H9 (cell line): ENCODE measurements around the gene ZNF747. TPM values are rescaled to one million over a fixed set of nuclear protein-coding genes. Genes with fewer than 3 reads are reported as not detected.

ENCODE experiments used
- DNase-seq: peaks from one replicate; pipeline ENCODE4 v3.0.0-alpha.2; 2017
- H2AFZ ChIP-seq: one replicate; pipeline ENCODE4 v1.6.1; 2013; ENCODE audit warnings: mild to moderate bottlenecking, low read length, control low read depth, moderate library complexity
- H2AK5ac ChIP-seq: 2 replicates; pipeline ENCODE4 v1.6.1; 2013; ENCODE audit warnings: low read length, control low read depth, mixed read lengths; ENCODE audit not compliant: insufficient read length
- H2BK120ac ChIP-seq: one replicate; pipeline ENCODE4 v1.6.1; 2013; ENCODE audit warnings: low read depth, mild to moderate bottlenecking, low read length, control low read depth, inconsistent platforms; ENCODE audit not compliant: poor library complexity, severe bottlenecking
- H2BK12ac ChIP-seq: 2 replicates; pipeline ENCODE4 v1.6.1; 2013; ENCODE audit warnings: low read length, control low read depth, mixed read lengths, low read depth; ENCODE audit not compliant: insufficient read length
- H2BK15ac ChIP-seq: 2 replicates; pipeline ENCODE4 v1.6.1; 2013; ENCODE audit warnings: low read depth, low read length, control low read depth
- H2BK20ac ChIP-seq: one replicate; pipeline ENCODE4 v1.6.1; 2013; ENCODE audit warnings: low read depth, mild to moderate bottlenecking, low read length, control low read depth, inconsistent platforms; ENCODE audit not compliant: poor library complexity, severe bottlenecking
- H2BK5ac ChIP-seq: 2 replicates; pipeline ENCODE4 v1.6.1; 2013; ENCODE audit warnings: low read length, control low read depth, mixed read lengths; ENCODE audit not compliant: insufficient read length
- H3K14ac ChIP-seq: 2 replicates; pipeline ENCODE4 v1.6.1; 2013; ENCODE audit warnings: low read length, control low read depth; ENCODE audit not compliant: insufficient read depth
- H3K18ac ChIP-seq: 2 replicates; pipeline ENCODE4 v1.6.1; 2013; ENCODE audit warnings: low read depth, mild to moderate bottlenecking, mixed read lengths, low read length, control low read depth; ENCODE audit not compliant: insufficient read length
- H3K23ac ChIP-seq: 2 replicates; pipeline ENCODE4 v1.6.1; 2013; ENCODE audit warnings: low read length, control low read depth, mixed read lengths, low read depth; ENCODE audit not compliant: insufficient read length
- H3K23me2 ChIP-seq: 2 replicates; pipeline ENCODE4 v1.6.1; 2013; ENCODE audit warnings: low read depth, mild to moderate bottlenecking, mixed read lengths, low read length, control low read depth; ENCODE audit not compliant: insufficient read length, poor library complexity, severe bottlenecking
- H3K27ac ChIP-seq: 2 replicates; pipeline ENCODE4 v1.5.1; 2013; ENCODE audit warnings: low read length, control low read depth, mixed read lengths, low read depth; ENCODE audit not compliant: insufficient read length
- H3K27me3 ChIP-seq: 2 replicates; pipeline ENCODE4 v1.6.1; 2013; ENCODE audit warnings: low read length, control low read depth, inconsistent platforms; ENCODE audit not compliant: insufficient read depth
- H3K4ac ChIP-seq: 2 replicates; pipeline ENCODE4 v1.6.1; 2013; ENCODE audit warnings: low read depth, mild to moderate bottlenecking, control low read depth, inconsistent platforms, low read length, moderate library complexity
- H3K4me1 ChIP-seq: 2 replicates; pipeline ENCODE4 v1.6.1; 2013; ENCODE audit warnings: low read length, control low read depth, inconsistent platforms; ENCODE audit not compliant: insufficient read depth
- H3K4me2 ChIP-seq: 2 replicates; pipeline ENCODE4 v1.6.1; 2013; ENCODE audit warnings: low read length, control low read depth, mixed read lengths; ENCODE audit not compliant: insufficient read length, insufficient read depth
- H3K56ac ChIP-seq: 2 replicates; pipeline ENCODE4 v1.6.1; 2013; ENCODE audit warnings: low read depth, mild to moderate bottlenecking, mixed read lengths, low read length, control low read depth; ENCODE audit not compliant: insufficient read length
- H3K79me1 ChIP-seq: 2 replicates; pipeline ENCODE4 v1.6.1; 2013; ENCODE audit warnings: low read depth, mild to moderate bottlenecking, moderate library complexity, low read length, control low read depth, inconsistent platforms; ENCODE audit not compliant: insufficient read depth, poor library complexity, severe bottlenecking
- H3K79me2 ChIP-seq: 2 replicates; pipeline ENCODE4 v1.6.1; 2013; ENCODE audit warnings: low read length, control low read depth, inconsistent platforms; ENCODE audit not compliant: insufficient read depth
- H3K9ac ChIP-seq: 2 replicates; pipeline ENCODE4 v1.6.1; 2013; ENCODE audit warnings: low read length, control low read depth, mixed read lengths; ENCODE audit not compliant: insufficient read length; ENCODE audit errors: extremely low read depth
- H3K9me3 ChIP-seq: one replicate; pipeline ENCODE4 v1.6.1; 2013; ENCODE audit warnings: low read depth, low read length, inconsistent platforms; ENCODE audit not compliant: control insufficient read depth
- H3T11ph ChIP-seq: one replicate; pipeline ENCODE4 v1.6.1; 2013; ENCODE audit warnings: mild to moderate bottlenecking, low read length, control low read depth, inconsistent platforms
- H4K20me1 ChIP-seq: one replicate; pipeline ENCODE4 v1.6.1; 2013; ENCODE audit not compliant: control insufficient read depth, insufficient read length, insufficient read depth
- H4K5ac ChIP-seq: 2 replicates; pipeline ENCODE4 v1.6.1; 2013; ENCODE audit warnings: low read depth, mild to moderate bottlenecking, mixed read lengths, low read length, control low read depth; ENCODE audit not compliant: insufficient read length
- H4K8ac ChIP-seq: replicated peaks from 2 replicates; pipeline ENCODE4 v1.6.1; 2013; ENCODE audit warnings: low read length, control low read depth, mixed read lengths, low read depth; ENCODE audit not compliant: insufficient read length
- H4K91ac ChIP-seq: 2 replicates; pipeline ENCODE4 v1.6.1; 2013; ENCODE audit warnings: low read depth, mild to moderate bottlenecking, moderate library complexity, mixed read lengths, low read length, control low read depth; ENCODE audit not compliant: insufficient read length
- H3K27ac Mint-ChIP-seq, 3 experiments: 2 replicates in 2 of 3; 3 replicates in 1 of 3; pipeline ENCODE4 v1.8.0; 2020 to 2021; ENCODE audit warnings: mixed read lengths in 3 of 3, mild to moderate bottlenecking in 1 of 3, moderate library complexity in 1 of 3
- H3K27me3 Mint-ChIP-seq: 2 replicates; pipeline ENCODE4 v1.8.0; 2021; ENCODE audit warnings: low read depth, mild to moderate bottlenecking, moderate library complexity, mixed read lengths
- H3K36me3 Mint-ChIP-seq, 3 experiments: 2 replicates in 2 of 3; 3 replicates in 1 of 3; pipeline ENCODE4 v1.8.0; 2020 to 2021; ENCODE audit warnings: low read depth in 3 of 3, mixed read lengths in 3 of 3; ENCODE audit not compliant: insufficient read depth in 1 of 3
- H3K4me1 Mint-ChIP-seq, 2 experiments: 2 replicates each; pipeline ENCODE4 v1.8.0; 2020; ENCODE audit warnings: mixed read lengths in 2 of 2
- H3K4me3 Mint-ChIP-seq, 2 experiments: 2 replicates in 1 of 2; 3 replicates in 1 of 2; pipeline ENCODE4 v1.8.0; 2020 to 2021; ENCODE audit warnings: mild to moderate bottlenecking in 2 of 2, mixed read lengths in 2 of 2, moderate library complexity in 1 of 2
- H3K9me3 Mint-ChIP-seq, 2 experiments: 2 replicates in 1 of 2; 3 replicates in 1 of 2; pipeline ENCODE4 v1.8.0; 2020; ENCODE audit warnings: mild to moderate bottlenecking in 2 of 2, mixed read lengths in 2 of 2, moderate library complexity in 1 of 2
- CTCF ChIP-seq: fragments of 200-600 bp; sonication (generic); conservative IDR thresholded peaks from 3 replicates; pipeline ENCODE4 v1.8.0; 2021; ENCODE audit warnings: antibody characterized with exemption, mild to moderate bottlenecking
- WGBS: extraction: QIAGEN DNeasy Blood & Tissue Kit; methylation state at CpG from one replicate; pipeline ENCODE4 v1.1.7; 2013; ENCODE audit warnings: missing lambda C conversion rate, low lambda C conversion rate, mixed read lengths; ENCODE audit not compliant: insufficient read length; ENCODE audit errors: extremely low coverage; 5-methylcytosine and 5-hydroxymethylcytosine counted together
- long read RNA-seq: library from polyadenylated mRNA; unstranded; transcript quantifications from one replicate; pipeline ENCODE4 v2.0.0, GENCODE V29; 2020
- total RNA-seq: library from RNA; stranded (reverse); gene quantifications from 2 replicates; pipeline ENCODE4 v1.2.1, GENCODE V29; 2021

Gene ZNF747
- 17.5 and 18.4 TPM in 2 replicates for total RNA-seq
- long read RNA-seq, transcript ZNF747-202 (2 exons, 3,504 nt), result major isoform, 32 of 91 reads
- long read RNA-seq, transcript ZNF747-201 (2 exons, 3,936 nt), result minor isoform, 17 of 91 reads
- long read RNA-seq, transcript ZNF747-203 (3 exons, 1,511 nt), result minor isoform, 22 of 91 reads
- long read RNA-seq, partial matches to known transcripts, result 0 of 91 reads
- long read RNA-seq, other reads (novel, unspliced or antisense), result 20 of 91 reads

GRCh38 chr16:30534368-30535105 is at the start of gene ZNF747:
Gene ZNF747 (minus strand): TSS chr16:30534858. CDS start chr16:30534679, 179 bp downstream.
- no peaks in the 10 kb centered on the region for H3K27me3 ChIP-seq
- no peak within 1 kb of the TSS for H2BK12ac ChIP-seq
- no peak within 1 kb of the TSS for H3K23ac ChIP-seq
- H4K8ac ChIP-seq, result peak within 1 kb of the TSS; percentile 63
- H3K79me2 ChIP-seq, result no peaks in the 10 kb centered on the region
- H2AK5ac ChIP-seq, result no peak within 1 kb of the TSS
- no peak within 1 kb of the TSS for H2AFZ ChIP-seq
- H4K91ac ChIP-seq, result no peak within 1 kb of the TSS
- DNase-seq, result peak; percentile 91
- no peaks in the 10 kb centered on the region for H3K9me3 ChIP-seq
- no peaks in the 10 kb centered on the region; the same call in 1 of the 2 replicates for H3K4me1 ChIP-seq
- H3K4ac ChIP-seq, result no peak within 1 kb of the TSS; the same call in 1 of the 2 replicates
- H3K27ac Mint-ChIP-seq, result peak within 1 kb of the TSS; percentile 96 to 99 (median 96)
- H3K14ac ChIP-seq, result peak within 1 kb of the TSS; percentile 77
- H3K4me2 ChIP-seq, result peak within 1 kb of the TSS; percentile 61
- H2BK5ac ChIP-seq, result peak within 1 kb of the TSS; percentile 21
- no peak for TF ChIP-seq CTCF
- peak within 1 kb of the TSS; percentile 77 to 89 for H3K4me3 Mint-ChIP-seq
- H3K36me3 Mint-ChIP-seq, result peaks cover 15 to 29% (median 19%) of the 10 kb centered on the region in 3 experiments
- peaks cover 23 to 27% of the 10 kb centered on the region in 2 experiments for H3K4me1 Mint-ChIP-seq
- H3K9me3 Mint-ChIP-seq, result no peaks in the 10 kb centered on the region; a peak in 1 of 5 replicates
- H3K9ac ChIP-seq, result peak within 1 kb of the TSS; percentile 92
- peaks cover 23% of the 10 kb centered on the region for H3K23me2 ChIP-seq
- no peak within 1 kb of the TSS for H2BK20ac ChIP-seq
- H4K20me1 ChIP-seq, result no peaks in the 10 kb centered on the region
- no peaks in the 10 kb centered on the region for H3K79me1 ChIP-seq
- no peak within 1 kb of the TSS for H2BK120ac ChIP-seq
- H3K27me3 Mint-ChIP-seq, result no peaks in the 10 kb centered on the region
- no peak within 1 kb of the TSS for H3K56ac ChIP-seq
- peak within 1 kb of the TSS; percentile 87 for H3K18ac ChIP-seq
- WGBS, result no CpG with 5 or more reads among the region's 70 CpGs
- peak within 1 kb of the TSS; percentile 83 for H3K27ac ChIP-seq
- H2BK15ac ChIP-seq, result no peak within 1 kb of the TSS
- H3T11ph ChIP-seq, result peak within 1 kb of the TSS; percentile 21
- H4K5ac ChIP-seq, result peak within 1 kb of the TSS; percentile 66
